Hair follicle dermal papilla cell (primary cell): Measurements from ENCODE around the gene NT5M. TPM values are rescaled to one million over a fixed set of nuclear protein-coding genes. Genes with fewer than 3 reads are reported as not detected.

Experiments
- total RNA-seq: library from RNA; depleted of rRNA; stranded (reverse); fragments of >200 nt; gene quantifications from 2 replicates; pipeline ENCODE4 v1.2.3, GENCODE V29; 2012

Gene NT5M
- 1.5 and 2.3 TPM in 2 replicates for total RNA-seq

DNA sequence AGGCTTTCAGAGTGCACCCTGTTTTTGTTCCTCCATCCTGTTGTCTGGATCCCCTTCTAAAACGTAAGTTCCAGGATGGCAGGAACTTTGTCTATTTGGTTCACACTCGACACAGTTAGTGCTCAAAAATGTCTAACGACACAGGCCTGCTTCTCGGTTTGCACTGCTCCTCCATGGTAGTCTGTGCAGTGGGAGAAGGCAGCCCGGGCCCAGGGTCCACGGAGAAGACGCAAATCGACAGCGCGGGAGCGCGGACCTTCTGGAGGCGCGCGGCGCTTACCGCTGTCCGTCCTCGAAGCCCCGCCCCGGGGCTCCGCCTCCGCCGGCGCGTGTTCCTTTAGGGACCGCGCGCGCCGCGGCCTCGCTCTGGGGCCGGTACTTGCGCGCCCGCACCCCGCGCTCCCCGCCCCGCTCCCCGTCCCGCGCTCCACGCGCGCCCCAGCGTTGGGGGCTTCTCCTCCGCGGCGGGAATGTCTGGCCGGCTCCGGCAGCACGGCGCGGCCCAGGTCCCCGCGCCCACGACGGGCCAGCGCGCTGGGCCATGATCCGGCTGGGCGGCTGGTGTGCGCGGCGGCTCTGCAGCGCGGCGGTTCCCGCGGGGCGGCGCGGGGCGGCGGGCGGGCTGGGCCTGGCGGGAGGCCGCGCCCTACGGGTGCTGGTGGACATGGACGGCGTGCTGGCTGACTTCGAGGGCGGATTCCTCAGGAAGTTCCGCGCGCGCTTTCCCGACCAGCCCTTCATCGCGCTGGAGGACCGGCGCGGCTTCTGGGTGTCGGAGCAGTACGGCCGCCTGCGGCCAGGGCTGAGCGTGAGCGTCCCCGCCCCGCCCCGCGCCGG is at the start of gene NT5M:
Gene NT5M (plus strand): TSS at position 364 of the 837 bp plus-strand sequence. CDS start 178 bp downstream, at position 542.

DNA sequence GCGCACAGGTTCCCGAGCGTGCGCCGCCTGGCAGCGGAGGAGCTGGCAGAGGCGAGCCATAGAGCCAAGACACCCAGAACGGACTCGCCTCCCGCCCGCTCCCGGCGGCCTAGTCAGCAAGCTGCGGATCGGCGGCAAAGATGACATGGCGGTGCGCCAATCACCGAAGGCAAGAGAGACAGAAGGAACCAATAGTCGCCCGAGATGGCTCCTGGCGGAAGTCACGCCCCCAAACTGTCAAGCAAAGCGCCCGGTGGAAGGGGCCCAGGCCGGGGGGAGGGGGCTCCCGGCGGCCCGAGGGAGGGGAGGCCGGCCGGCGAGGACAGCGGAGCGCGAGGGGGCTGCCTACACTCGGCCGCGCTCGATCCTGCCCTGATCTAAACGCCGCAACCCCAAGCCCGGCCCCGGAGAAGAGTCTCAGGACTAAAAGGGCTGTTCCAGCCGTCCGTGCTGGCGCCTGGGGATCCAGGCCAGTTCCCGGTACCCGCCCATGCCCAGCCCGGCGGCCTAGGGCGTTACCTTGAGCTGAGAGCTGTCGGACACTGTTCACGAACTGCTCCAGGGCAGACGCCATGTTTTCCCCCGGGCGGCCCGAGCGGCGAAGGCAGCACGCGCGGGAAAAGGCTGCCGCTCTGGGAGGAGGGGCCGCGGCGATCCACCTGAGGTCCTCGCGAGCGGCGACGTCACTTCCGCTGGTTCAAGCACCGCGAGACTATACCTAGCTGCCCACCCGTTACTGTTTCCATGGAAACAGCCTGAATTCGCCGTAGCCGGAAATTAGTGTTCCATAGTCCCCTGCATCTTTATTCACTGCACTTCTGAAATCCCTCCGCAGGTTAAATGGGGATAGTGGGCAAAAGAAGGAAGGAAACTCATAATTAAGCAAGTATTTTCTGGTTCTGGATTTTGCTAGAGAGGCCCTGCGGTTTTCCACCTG is 22.3 kb upstream of the NT5M start, which contains the start of gene COPS3:
Gene COPS3 (minus strand): TSS at position 634 of the 937 bp plus-strand sequence. CDS start 60 bp downstream, at position 574.

Other genes with a start within 250 kb of the NT5M start
- 4.5 and 5.0 TPM in 2 replicates for gene PLD6, start 97.0 kb upstream of the NT5M start, total RNA-seq
- gene FLCN, start 66.2 kb upstream of the NT5M start, total RNA-seq = 109 and 111 TPM in 2 replicates
- 66.5 TPM in 2 replicates for gene COPS3, start 22.1 kb upstream of the NT5M start, total RNA-seq
- gene MED9, start 173.6 kb downstream of the NT5M start, total RNA-seq = 14.4 and 14.5 TPM in 2 replicates
- 1.9 and 2.6 TPM in 2 replicates for gene RASD1, start 193.0 kb downstream of the NT5M start, total RNA-seq